ENCODE measurements around the gene SLC22A17. TPM values are rescaled to one million over a fixed set of nuclear protein-coding genes. Genes with fewer than 3 reads are reported as not detected.

SLC22A17 gene
- total and polyA plus RNA-seq, 10 of the 15 experiments (the other 5 are each of a cell fraction or from before 2014, with no cell fraction given), result not detected

DNA sequence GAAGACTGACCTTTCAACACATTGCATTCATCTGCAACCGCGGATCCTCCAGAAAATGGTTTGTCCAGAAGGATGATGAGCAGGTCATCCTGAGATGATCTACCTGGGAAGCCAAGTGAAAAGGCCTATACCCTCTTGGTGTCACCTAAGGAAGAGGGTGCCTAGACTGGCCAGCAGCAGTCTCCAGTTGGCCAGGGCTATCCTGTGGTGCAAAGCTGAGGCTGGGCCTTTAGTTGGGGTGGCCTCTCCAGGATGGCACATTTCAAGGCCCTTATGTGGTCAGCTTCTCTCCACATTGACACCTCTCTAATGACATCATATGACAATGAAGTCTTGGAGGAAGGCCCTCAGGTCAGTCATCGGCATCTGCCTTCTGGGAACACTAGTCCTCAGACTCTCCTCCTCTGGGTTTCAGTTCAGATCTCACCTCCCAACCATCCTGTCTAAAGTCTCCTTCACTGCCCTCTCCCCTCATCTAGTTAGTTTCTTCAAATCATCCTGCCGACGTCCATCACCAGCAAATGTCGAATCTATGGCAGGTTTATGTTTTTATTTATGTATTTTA lies 3.3 kb upstream of the SLC22A17 start:
- SMC1A ChIA-PET (ENCODE audit: uncharacterized antibody, unreplicated experiment), result no interaction called here
- Histone ChIP-seq H2AFZ (ENCODE audit: control insufficient read depth, low read depth, low read length) (no peak overlapping the region), H3K27me3 (replicated peaks in 1 of 2; ENCODE audit: control insufficient read depth in 2 of 2, insufficient read depth in 2 of 2, low read length in 1 of 2) (peaks cover 7 to 11% of the 10 kb centered on the region in 2 experiments), H4K20me1 (ENCODE audit: control insufficient read depth, insufficient read depth) (no peaks in the 10 kb centered on the region), H3K36me3 (ENCODE audit: control insufficient read depth in 2 of 2, insufficient read depth in 2 of 2, low read length in 1 of 2) (no peaks in the 10 kb centered on the region), H3K9me3 (replicated peaks; ENCODE audit: control insufficient read depth, insufficient read depth, low read length) (no peaks in the 10 kb centered on the region), H3K4me1 (ENCODE audit: control insufficient read depth, insufficient read depth, low read length) (no peaks in the 10 kb centered on the region), H3K27ac (ENCODE audit: control insufficient read depth, insufficient read depth) (no peak overlapping the region), H3K9ac (ENCODE audit: control insufficient read depth, insufficient read depth, low read length) (no peak overlapping the region), H3K4me3 (no peak overlapping the region), H3K79me2 (ENCODE audit: control insufficient read depth, insufficient read depth, low read length) (no peaks in the 10 kb centered on the region), H3K4me2 (ENCODE audit: control insufficient read depth, insufficient read depth) (no peak overlapping the region)
- FAIRE-seq (no peak), DNase-seq (ENCODE audit: low read depth, low spot score) (no peak), ATAC-seq (no peak)
- intact Hi-C loops (cut with micrococcal nuclease; ENCODE audit: unreplicated experiment), result no loop called here
- CTCF ChIA-PET, result no interaction called here
- RAD21 ChIA-PET (ENCODE audit: unreplicated experiment), result no interaction called here
- 54% methylated on average over 6 of the region's 6 CpGs for WGBS (ENCODE audit: insufficient coverage, insufficient replicate concordance, low lambda C conversion rate, missing lambda C conversion rate)
- TF ChIP-seq POLR2AphosphoS2 (IDR thresholded peaks at IDR 0.05; ENCODE audit: low read depth, low read length) (no peak), KLF5 (IDR thresholded peaks at IDR 0.05; ENCODE audit: partially characterized antibody) (no peak)
- TF ChIP-seq, protein P1, sequence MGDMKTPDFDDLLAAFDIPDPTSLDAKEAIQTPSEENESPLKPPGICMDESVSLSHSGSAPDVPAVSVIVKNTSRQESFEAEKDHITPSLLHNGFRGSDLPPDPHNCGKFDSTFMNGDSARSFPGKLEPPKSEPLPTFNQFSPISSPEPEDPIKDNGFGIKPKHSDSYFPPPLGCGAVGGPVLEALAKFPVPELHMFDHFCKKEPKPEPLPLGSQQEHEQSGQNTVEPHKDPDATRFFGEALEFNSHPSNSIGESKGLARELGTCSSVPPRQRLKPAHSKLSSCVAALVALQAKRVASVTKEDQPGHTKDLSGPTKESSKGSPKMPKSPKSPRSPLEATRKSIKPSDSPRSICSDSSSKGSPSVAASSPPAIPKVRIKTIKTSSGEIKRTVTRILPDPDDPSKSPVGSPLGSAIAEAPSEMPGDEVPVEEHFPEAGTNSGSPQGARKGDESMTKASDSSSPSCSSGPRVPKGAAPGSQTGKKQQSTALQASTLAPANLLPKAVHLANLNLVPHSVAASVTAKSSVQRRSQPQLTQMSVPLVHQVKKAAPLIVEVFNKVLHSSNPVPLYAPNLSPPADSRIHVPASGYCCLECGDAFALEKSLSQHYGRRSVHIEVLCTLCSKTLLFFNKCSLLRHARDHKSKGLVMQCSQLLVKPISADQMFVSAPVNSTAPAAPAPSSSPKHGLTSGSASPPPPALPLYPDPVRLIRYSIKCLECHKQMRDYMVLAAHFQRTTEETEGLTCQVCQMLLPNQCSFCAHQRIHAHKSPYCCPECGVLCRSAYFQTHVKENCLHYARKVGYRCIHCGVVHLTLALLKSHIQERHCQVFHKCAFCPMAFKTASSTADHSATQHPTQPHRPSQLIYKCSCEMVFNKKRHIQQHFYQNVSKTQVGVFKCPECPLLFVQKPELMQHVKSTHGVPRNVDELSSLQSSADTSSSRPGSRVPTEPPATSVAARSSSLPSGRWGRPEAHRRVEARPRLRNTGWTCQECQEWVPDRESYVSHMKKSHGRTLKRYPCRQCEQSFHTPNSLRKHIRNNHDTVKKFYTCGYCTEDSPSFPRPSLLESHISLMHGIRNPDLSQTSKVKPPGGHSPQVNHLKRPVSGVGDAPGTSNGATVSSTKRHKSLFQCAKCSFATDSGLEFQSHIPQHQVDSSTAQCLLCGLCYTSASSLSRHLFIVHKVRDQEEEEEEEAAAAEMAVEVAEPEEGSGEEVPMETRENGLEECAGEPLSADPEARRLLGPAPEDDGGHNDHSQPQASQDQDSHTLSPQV (IDR thresholded peaks at IDR 0.05), result no peak
- in situ Hi-C loops (cut with MboI), result no loop called here
- no TSS peak for BruUV-seq (replicated peaks)
- POLR2A ChIA-PET, result no interaction called here
